Nucleus accumbens (tissue), 56 donors: ENCODE data around the gene SCTR.

Experiments used
- DNase-seq, 56 donors: peaks; one replicate each; lab custom pipeline; 2025; lab: John Stamatoyannopoulos, UW

The SCTR gene

DNA sequence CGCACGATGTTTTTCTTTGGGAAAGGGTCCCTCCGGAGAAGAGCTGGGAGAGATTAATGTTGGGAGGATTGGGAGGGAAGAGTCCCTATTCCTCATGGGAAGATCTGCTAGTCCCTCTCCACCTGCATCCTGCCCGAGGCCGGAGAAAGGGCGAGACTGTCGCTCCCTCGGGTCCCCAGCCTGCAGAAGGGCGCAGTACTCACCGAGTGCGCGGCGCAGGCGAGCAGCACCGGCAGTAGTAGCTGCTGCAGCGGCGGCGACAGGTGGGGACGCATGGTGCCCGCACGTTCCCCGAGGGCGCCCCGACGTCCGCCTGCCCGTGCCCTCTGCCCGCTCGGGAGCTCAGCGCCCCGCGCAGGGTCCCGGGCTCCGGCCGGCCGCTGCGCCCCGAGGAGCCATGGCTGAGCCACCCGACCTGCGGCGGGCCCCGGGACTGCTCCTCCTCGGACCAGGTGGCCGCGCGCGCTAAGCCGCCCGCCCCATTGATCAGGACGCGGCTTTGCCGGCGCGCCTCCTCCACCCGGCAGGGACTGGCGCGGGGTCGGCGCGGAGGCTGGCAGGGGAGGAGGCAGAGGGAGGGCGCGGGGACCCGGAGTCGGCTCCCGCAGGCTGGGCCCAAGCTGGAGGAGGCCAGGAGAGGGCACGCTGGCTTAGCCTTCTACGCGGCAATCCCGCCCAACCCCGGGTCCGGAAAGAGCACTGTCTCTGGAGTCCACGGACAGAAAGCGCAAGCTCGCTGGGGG lies at the start of gene SCTR:
Gene SCTR, minus strand, starts transcription at position 532 of the 743 bp plus-strand sequence. Its CDS starts 257 bp downstream, at position 275.
- no peak for DNase-seq

DNA sequence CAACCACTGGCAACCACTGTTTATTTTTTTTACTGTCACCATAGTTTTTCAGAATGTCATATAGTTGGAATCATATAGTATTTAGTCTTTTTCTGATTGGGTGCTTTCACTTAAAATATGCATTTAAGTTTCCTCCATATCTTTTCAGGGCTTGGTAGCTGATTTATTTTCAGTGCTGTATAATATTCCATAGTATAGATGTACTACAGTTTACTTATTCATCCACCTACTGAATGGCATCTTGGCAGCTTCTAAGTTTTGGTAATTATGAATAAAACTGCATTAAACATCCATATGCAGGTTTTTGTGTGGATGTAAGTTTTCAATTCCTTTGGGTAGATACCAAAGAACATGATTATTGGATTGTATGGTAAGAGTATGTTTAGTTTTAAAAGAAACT lies 43.0 kb upstream of the SCTR start:
- no peak for DNase-seq

DNA sequence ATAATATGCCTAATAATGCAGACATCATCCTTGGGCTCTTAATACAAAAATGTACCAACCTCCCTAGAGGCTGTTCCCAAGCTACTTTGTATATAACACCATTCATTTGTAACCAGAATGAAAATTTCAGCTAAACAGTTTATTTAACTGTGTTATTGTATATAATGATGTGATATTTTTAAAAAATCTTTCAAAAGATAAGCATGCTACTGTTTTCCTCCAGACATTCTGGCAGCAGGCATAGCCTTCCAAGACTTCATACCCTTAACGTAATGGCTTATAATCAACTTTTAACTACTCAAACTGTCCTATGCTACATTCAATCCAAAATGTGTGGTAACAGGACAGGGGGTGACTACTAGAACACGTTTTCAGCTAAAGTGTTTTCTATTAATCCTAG lies 41.2 kb upstream of the SCTR start:
- no peak for DNase-seq

DNA sequence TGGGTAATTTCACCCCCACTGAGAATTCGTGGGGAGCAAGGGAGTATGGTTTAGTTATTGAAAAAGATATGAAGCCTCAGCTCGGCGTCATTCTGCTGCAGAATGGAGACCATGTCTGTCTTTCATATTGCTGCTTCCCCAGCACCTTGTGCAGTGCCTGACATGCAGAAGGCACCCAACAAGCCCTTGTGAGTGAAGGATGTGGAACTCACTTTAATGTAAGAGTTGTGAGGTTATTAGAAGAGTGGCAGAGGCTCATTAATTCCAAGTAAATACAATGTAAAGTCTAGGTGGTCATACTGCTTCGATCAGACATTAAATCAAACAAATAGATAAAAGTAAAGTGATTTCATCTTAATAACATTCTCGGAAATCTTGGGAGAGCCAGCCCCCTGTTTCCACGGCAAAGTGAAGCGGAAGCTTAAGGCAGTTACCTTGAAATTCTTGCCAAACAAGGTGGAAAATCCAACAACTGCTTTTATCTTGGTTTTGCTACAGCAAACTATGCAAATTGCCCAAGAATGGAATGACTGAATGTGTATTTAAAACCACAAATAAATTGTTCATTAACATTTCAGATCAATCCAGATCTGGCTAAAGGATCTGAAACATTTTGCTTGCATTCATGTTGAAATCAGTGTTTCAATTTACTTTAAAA lies 29.5 kb upstream of the SCTR start:
- no peak for DNase-seq

DNA sequence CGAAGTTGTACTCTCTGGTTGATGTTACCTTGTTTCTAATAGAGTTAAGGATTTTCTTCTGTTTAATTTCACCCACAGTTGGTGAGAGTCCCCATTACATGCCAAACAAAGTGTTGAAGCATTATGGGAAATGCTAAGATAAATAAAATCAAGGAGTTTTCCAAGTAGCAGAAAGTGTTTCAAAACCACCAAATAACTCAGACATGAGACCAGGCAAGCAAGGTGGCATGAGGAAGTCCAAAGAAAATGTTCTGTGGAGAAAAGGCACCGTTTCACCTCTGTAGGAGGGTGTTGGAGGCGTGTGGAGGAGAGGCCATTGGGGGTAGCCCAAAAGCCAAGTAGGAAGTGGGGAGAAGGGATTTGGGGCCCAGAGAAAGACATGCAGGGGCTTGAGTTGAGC lies 28.6 kb upstream of the SCTR start:
- no peak for DNase-seq

DNA sequence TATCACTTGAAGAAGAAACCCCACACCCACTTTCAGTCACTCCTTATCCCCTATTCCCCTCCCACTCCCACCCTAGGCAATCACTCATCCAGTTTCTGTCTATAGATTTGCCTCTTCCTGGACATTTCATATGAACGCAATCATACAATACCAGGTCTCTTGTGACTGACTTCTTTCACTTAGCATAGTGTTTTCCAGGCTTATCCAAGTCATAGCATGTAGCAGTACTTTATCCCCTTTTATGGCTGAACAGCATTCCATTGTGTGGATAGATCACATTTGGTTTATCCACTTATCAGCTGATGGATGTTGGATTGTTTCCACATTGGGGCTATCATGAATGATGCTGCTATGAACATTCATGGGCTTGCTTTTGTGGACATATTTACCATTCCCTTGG lies 26.6 kb upstream of the SCTR start:
- DNase-seq: no peak

DNA sequence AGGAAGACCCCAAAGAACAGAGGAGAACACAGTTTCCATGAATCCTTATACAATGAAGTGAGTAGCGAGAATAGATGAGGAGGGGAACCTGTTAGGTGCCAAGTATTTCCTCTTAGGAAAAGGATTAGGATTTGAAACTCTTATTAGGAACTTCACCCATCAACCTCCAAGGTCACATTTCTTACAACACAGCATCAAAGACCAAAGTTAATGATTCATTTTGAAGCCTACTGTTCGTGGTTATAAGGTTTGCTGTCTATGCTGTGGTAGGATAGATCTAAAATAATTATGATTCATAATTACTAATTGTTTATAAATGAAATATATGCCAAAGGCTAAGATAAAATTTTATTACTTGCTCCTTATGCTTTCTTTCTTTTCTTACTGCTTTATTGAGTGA lies 26.1 kb upstream of the SCTR start:
- DNase-seq: no peak

DNA sequence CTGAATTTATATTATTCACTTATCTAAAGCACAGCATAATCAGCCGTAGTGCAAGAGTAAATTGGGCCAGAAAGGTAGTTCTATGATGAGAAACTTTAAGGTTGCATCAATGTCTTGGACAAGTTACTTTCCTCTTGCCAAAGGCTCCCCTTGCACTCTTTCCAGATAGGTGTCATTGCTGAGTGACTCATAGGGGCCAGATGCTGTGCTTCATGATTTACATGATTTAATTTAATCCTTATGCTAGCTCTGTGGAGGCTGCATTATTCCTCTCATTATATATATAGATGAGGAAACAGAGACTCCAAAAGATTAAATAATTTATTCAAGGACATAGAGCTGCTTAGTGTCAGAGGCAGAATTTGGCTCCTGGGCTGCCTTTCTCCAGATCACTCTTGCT lies 25.0 kb upstream of the SCTR start:
- no peak for DNase-seq

DNA sequence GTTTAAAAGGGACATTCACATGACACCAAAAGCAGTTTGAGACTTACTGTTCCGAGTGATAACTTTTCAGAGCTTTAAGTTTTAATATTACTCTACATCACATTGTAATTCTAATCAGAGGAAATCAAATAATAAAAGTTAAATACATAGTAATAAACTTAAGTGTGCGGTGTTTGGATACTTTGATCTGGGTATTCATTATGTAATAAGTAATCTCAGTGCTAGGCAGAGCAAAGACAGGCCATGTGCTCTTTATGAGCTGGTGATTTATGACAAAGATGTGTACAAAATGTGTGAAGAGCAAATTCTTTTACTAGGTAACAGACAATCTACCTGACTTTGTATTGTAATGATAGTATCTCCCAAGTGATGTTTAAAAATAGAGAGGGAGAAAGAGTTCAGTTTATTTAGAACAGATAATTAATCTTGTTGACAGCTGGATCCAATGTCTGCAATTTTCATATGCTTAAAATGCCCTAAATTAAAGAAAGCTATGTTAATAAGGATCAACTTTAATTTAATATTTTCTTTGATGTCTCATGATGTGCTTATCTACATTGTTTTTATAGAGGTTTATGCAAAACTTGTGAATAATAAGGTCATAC lies 24.3 kb upstream of the SCTR start:
- DNase-seq: no peak

DNA sequence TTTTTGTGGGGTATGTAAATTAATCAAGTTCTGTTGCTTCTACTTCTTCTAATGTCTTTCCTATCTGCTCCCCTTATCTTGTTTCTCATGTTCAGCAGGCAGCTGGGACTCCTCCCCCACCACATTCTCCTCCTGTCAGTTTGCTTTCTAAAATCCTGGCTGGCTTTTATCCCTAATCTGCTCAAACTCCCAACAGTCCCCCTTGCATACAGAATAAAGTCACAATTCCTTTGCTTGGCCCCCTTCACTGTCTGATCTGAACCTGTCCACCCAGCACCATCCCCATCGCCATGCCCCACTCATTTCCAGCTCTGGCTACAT lies 22.1 kb upstream of the SCTR start:
- no peak for DNase-seq

DNA sequence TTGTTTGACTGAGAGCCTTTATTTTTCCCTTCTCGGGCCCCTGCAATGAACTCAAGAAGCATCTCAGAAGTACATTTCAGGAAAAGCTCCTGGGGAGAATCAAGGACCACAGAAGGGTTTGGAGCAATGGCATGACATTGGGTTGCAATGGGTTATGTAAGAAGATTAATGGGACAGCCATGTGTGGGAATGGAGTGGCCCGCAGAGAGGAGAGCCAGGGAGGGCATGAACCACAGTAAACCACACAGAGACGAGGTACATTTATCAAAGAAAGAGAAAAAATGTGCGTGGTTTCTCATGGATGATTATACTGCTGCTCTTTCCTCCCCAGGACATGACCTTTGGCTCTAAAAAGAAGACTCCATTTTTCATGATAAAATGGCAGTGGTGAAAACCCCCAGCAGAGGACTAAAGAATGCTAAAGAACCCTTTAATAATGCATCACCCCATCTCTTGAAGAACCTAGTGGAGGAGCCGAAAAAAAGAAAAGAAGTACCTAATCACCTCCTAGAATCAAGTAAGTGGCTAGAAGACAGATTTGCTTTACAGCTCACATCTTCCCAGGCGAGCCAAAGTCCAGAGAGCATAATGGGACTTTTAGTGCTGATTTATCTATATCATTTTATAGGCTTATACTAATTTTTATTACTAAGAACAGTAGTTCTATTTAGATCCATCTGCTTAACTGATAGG lies 21.6 kb upstream of the SCTR start:
- DNase-seq: no peak

DNA sequence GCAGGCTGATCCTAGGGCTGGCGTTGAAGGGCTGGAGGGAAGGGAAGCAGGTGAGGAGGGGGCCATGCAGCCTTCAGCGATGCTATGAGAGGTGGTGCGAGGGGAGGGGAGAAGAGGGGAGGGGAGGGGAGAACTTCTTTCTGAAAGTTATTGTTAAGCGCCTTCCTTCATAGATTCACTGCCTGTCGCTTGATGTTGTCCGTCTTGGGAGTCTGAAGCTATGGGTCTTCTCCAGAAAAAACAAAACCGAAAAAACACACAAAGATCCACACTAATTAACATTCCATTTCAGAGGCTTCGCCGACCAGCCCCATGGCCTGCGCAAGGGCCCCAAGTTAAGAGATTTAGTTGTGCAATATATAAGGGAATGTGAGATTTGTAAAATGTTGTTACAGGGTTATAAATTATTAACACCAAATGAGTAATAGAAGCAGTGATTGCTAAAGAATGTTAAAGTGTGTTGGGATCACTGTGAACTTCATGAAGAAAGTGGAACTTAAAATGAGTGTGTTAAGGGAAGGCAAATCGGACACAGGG lies 20.7 kb upstream of the SCTR start:
- DNase-seq: no peak

DNA sequence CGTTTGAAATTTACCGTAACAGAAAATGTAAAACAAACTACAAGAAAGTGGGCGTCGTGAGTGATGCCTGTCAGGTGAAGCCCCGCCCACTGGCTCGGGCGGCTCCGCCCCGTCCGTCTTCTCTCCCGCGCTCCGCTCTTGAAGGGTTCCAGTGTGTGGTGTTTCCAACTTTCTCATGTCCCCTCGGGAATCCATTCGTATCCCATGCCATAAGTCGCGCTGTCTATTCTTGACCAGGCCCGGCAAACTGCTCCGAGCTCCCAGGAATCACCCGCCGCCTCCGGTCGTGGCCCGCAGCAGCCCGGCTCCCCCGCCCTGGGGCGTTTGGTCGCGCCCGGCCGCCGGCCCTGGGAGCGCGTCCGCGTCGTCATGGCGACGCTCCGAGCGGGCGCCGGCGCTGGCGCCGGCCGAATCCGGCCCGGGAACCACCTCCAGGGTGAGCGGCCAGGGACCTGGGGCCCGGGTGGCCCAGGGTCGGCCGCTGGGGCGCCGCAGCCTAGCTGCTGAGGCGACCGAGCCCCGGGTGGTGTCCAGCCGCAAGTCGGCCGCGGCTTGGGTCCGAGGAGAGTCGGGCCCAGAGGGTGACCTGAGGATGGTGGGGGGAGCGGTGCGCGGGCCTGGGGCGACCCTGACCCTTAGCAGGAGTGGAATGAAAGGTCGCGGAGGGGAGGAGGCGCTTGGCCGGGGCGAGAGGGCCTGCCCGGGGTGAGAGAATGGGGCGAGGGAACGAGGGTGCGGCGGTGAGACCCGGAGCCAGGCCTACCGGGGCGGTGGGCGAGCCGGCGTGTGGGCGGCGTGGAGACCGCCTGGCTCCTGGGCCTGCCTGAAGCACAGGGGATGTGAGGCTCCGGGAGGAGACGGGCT lies 20.0 kb upstream of the SCTR start, which contains the start of gene CFAP221:
Gene CFAP221, plus strand, starts transcription at position 375 of the 864 bp plus-strand sequence. CDS start 1,683 bp downstream, outside the sequence.
- peak in 49 of 56 donors; percentile 10 to 86 (median 54) for DNase-seq

DNA sequence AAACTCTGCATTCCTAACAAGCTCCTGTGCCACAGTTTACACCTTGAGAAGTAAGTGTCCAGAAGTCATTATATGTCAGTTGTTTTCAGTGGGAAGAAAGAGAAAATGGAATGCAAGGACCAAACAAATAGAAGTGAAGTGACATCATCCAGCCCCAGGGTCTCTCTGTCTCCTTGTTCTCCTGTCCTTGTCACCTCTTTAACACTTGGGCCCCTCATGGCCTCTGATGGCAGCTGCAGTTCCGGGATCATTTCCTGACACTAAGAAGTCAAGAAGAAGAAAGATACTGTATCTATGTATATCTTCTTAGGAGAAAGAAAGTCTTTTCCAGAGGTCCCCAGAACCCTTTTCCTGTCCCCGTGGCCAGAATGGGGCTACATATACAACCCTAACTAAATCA lies 17.2 kb upstream of the SCTR start:
- no peak for DNase-seq

DNA sequence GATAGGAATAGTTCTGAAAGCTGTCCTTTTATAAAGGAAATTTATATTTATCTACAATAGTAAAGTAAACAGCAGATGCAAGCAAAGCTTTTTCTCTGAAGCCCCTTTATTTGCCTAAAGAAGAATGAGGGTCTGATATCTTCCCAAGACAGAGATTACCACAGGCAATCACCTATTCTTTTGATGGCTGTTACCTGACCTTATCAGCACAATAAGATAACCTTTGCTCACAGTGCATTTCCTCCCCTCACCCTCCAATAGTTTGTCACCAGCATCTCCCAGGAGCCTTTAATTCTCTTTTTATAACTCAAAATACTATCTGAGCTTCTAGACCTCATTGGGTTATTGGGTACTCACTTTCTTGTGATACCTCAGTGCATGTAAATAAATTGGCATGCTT lies 13.5 kb upstream of the SCTR start:
- DNase-seq: no peak

DNA sequence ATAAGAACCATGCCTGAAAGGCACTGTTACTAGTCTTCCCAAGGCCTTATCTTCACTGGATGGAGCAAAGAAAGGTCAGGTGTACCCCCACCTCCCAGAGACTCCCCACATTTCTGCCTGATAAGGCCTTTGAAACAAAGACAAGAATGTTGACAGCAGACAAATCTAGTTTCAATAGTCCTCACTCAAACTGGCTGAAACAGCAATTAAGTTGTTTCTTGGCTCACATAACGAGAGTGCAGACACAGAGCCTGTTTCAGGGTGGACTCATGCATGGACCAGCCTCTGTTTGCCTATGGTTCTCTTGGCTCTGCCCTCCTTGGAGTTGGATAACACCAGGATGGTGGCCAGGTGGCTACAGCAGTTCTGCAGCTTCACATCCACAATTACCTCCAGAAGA lies 12.4 kb upstream of the SCTR start:
- no peak for DNase-seq

DNA sequence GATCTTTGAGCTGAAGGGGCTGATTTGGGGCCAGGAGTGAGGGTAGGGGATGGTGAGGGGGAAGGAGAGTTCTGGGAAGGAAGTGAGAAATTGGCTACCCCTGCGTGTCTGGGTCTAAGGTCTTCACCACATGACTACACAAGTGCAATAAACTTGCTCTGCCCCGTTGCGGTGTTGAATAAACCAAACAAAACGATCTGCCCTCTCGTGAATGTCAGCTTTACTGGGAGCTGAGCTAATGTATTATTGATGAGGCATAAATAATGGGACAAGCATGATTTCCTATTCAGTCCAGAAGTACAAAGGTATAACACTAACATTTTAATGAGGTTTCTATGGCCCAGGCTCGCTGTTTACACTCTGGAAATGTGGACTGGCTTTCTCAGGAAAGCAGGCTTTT lies 11.9 kb upstream of the SCTR start:
- DNase-seq: no peak

DNA sequence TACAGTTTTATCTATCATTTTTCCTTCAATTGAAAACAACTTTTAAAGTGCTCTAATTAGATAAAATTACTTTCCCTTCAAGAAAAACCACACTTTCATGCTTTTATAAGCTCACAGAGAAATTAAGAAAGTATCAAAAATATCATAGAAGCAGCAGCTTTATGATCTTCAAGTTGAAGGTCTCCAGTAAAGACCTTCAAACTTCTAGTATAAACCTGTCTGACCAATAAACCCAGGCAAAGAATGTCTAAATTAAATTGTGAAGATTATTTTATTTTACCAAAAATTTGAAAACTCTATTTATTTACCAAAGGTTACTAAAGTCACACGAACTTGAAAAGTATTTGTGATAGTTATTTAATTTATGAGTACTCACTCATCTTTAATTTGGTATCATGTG lies 9.3 kb upstream of the SCTR start:
- no peak for DNase-seq

DNA sequence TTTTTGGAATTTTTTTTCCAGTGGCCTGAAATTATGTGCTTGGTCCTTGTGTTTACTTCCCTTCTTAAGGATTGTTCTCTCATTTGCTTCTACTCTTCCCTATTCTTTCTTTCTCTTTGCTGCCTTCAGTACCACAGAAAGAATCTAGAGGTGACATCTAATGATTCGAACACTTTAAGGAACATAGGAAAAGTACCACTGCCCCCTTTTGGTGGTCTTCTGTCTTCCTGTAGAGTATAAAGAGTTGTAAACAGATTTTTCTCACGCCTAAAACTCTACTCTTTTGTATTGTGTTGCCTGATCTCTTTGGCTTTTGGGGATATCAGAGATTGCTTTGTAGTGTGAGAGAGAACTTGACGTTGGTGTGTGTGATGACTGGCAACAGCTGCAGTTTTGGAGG lies 7.0 kb upstream of the SCTR start:
- no peak for DNase-seq

DNA sequence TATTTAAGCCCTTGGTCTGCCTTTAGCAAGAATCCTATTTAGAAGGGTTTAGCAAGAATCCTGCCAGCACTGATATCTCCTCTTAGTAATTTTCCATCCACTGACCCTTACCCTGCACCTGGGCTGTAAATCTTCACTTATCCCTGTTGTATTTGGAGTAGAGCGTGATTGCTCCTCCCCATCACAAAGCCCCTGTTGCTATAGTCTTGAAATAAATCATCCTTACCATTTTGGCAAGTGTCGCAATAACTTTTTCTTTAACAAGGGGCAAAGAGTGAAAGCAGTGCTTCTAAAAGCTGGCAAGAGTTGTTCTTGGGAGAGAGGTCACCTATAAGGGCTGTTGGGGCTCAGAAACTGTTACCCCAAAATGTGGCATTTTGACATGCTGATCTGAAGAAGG lies 3.7 kb upstream of the SCTR start:
- DNase-seq: no peak
